Activated CD8-positive, alpha-beta memory T cell treated with anti-CD3 and anti-CD28 coated beads, Interleukin-2, amount 10 ng/mL, durations not matched to agents 7 days and 5 days (primary cell): ENCODE results near the gene CAMSAP1. TPM values are rescaled to one million over a fixed set of nuclear protein-coding genes. Genes with fewer than 3 reads are reported as not detected.
A peak's percentile ranks its signal among the peaks of the same experiment; 100 is the strongest.

ENCODE experiments used
- ATAC-seq: fragments of 150-1000 bp; cut with Tn5 transposase; one replicate; pipeline ENCODE4 v1.10.0; 2021; ENCODE audit warnings: moderate library complexity
- CTCF ChIA-PET: fragments of 350-600 bp; sonication (Branson Sonifier 250); formaldehyde crosslinking; loops from one replicate; lab custom pipeline; 2021; ENCODE audit warnings: antibody characterized with exemption; lab: Charles Lee
- DNase-seq: peaks from one replicate; pipeline ENCODE4 v3.0.0-alpha.2; 2020
- H3K27ac Mint-ChIP-seq: one replicate; pipeline ENCODE4 v1.8.0; 2021; ENCODE audit warnings: mild to moderate bottlenecking, mixed read lengths
- H3K27me3 Mint-ChIP-seq: one replicate; pipeline ENCODE4 v1.8.0; 2021; ENCODE audit warnings: mixed read lengths
- H3K36me3 Mint-ChIP-seq: one replicate; pipeline ENCODE4 v1.8.0; 2021; ENCODE audit warnings: mild to moderate bottlenecking, mixed read lengths
- H3K4me1 Mint-ChIP-seq: one replicate; pipeline ENCODE4 v1.8.0; 2021; ENCODE audit warnings: mixed read lengths
- H3K4me3 Mint-ChIP-seq: one replicate; pipeline ENCODE4 v1.8.0; 2021; ENCODE audit warnings: mild to moderate bottlenecking, moderate library complexity, mixed read lengths
- H3K9me3 Mint-ChIP-seq: one replicate; pipeline ENCODE4 v1.8.0; 2022; ENCODE audit warnings: low read depth, mixed read lengths
- total RNA-seq, 2 experiments: library from RNA; stranded (reverse); gene quantifications; one replicate each; pipeline ENCODE4 v1.2.3, GENCODE V29; 2021

The CAMSAP1 gene
- total RNA-seq, 2 experiments from 2014 or later: 20.3 to 22.7 TPM

- ATAC-seq (no peak), DNase-seq (no peak)
- Mint-ChIP-seq H3K9me3 (no peaks in the 10 kb centered on the region), H3K36me3 (no peaks in the 10 kb centered on the region), H3K27me3 (no peaks in the 10 kb centered on the region), H3K4me1 (peaks cover 28% of the 10 kb centered on the region), H3K4me3 (no peak overlapping the region), H3K27ac (no peak overlapping the region)
- CTCF ChIA-PET: no interaction called here
Measured at GRCh38 chr9:135882011-135882410, 25.3 kb downstream of the CAMSAP1 start.

GRCh38 chr9:135880438-135880837, 26.9 kb downstream of the CAMSAP1 start:
- Mint-ChIP-seq H3K36me3 (peaks cover 1% of the 10 kb centered on the region), H3K9me3 (no peaks in the 10 kb centered on the region), H3K4me3 (no peak overlapping the region), H3K4me1 (peaks cover 15% of the 10 kb centered on the region), H3K27me3 (no peaks in the 10 kb centered on the region), H3K27ac (no peak overlapping the region)
- DNase-seq (no peak), ATAC-seq (no peak)
- CTCF ChIA-PET: no interaction called here

- Mint-ChIP-seq H3K4me1 (peaks cover 12% of the 10 kb centered on the region), H3K4me3 (no peak overlapping the region), H3K27ac (no peak overlapping the region), H3K9me3 (no peaks in the 10 kb centered on the region), H3K27me3 (no peaks in the 10 kb centered on the region), H3K36me3 (peaks cover 1% of the 10 kb centered on the region)
- no peak for ATAC-seq
- DNase-seq: no peak
- CTCF ChIA-PET: no interaction called here
Measured at GRCh38 chr9:135879619-135880018, 27.7 kb downstream of the CAMSAP1 start.

- ATAC-seq (no peak), DNase-seq (no peak)
- CTCF ChIA-PET: no interaction called here
- Mint-ChIP-seq H3K9me3 (no peaks in the 10 kb centered on the region), H3K36me3 (peaks cover 1% of the 10 kb centered on the region), H3K27ac (no peak overlapping the region), H3K27me3 (no peaks in the 10 kb centered on the region), H3K4me1 (peaks cover 12% of the 10 kb centered on the region), H3K4me3 (no peak overlapping the region)
Measured at GRCh38 chr9:135879237-135879601, 28.1 kb downstream of the CAMSAP1 start.

GRCh38 chr9:135878528-135879236, 28.7 kb downstream of the CAMSAP1 start:
- no peak overlapping the region for H3K4me3 Mint-ChIP-seq
- CTCF ChIA-PET: interaction anchor here (1.0 kb wide), 1 partner anchor 13 kb away, joined by 3 read pairs; no protein-coding TSS in a partner anchor
- no peak for ATAC-seq

GRCh38 chr9:135877791-135878527, 29.4 kb downstream of the CAMSAP1 start:
- H3K4me1 Mint-ChIP-seq: peaks cover 9% of the 10 kb centered on the region
- no peaks in the 10 kb centered on the region for H3K9me3 Mint-ChIP-seq
- ATAC-seq: no peak
- no peak overlapping the region for H3K4me3 Mint-ChIP-seq
- H3K36me3 Mint-ChIP-seq: peaks cover 1% of the 10 kb centered on the region
- CTCF ChIA-PET: interaction anchor here (1.0 kb wide), 1 partner anchor 12 kb away, joined by 3 read pairs; no protein-coding TSS in a partner anchor
- no peaks in the 10 kb centered on the region for H3K27me3 Mint-ChIP-seq
- no peak overlapping the region for H3K27ac Mint-ChIP-seq
- no peak for DNase-seq

More at GRCh38 chr9:135878528-135879236, 28.7 kb downstream of the CAMSAP1 start:
- peaks cover 12% of the 10 kb centered on the region for H3K4me1 Mint-ChIP-seq
- H3K9me3 Mint-ChIP-seq: no peaks in the 10 kb centered on the region
- DNase-seq: no peak
- peaks cover 1% of the 10 kb centered on the region for H3K36me3 Mint-ChIP-seq
- H3K27me3 Mint-ChIP-seq: no peaks in the 10 kb centered on the region
- H3K27ac Mint-ChIP-seq: no peak overlapping the region

- Mint-ChIP-seq H3K4me1 (peaks cover 9% of the 10 kb centered on the region), H3K27ac (no peak overlapping the region), H3K4me3 (no peak overlapping the region), H3K36me3 (peaks cover 1% of the 10 kb centered on the region), H3K9me3 (no peaks in the 10 kb centered on the region), H3K27me3 (no peaks in the 10 kb centered on the region)
- no peak for ATAC-seq
- DNase-seq: no peak
- CTCF ChIA-PET: no interaction called here
Measured at GRCh38 chr9:135876936-135877335, 30.4 kb downstream of the CAMSAP1 start.

GRCh38 chr9:135874859-135875258, 32.5 kb downstream of the CAMSAP1 start:
- Mint-ChIP-seq H3K27ac (no peak overlapping the region), H3K27me3 (no peaks in the 10 kb centered on the region), H3K4me3 (no peak overlapping the region), H3K36me3 (peaks cover 1% of the 10 kb centered on the region), H3K9me3 (no peaks in the 10 kb centered on the region), H3K4me1 (peaks cover 9% of the 10 kb centered on the region)
- no peak for DNase-seq
- ATAC-seq: no peak
- CTCF ChIA-PET: no interaction called here

- peaks cover 1% of the 10 kb centered on the region for H3K4me1 Mint-ChIP-seq
- H3K36me3 Mint-ChIP-seq: no peaks in the 10 kb centered on the region
- no peak overlapping the region for H3K27ac Mint-ChIP-seq
- no peaks in the 10 kb centered on the region for H3K9me3 Mint-ChIP-seq
- no peak overlapping the region for H3K4me3 Mint-ChIP-seq
- no peaks in the 10 kb centered on the region for H3K27me3 Mint-ChIP-seq
- ATAC-seq: no peak
- no peak for DNase-seq
- CTCF ChIA-PET: no interaction called here
Measured at GRCh38 chr9:135869909-135870308, 37.4 kb downstream of the CAMSAP1 start.

- CTCF ChIA-PET: interaction anchor here (0.9 to 1.6 kb wide), 4 partner anchors 13 to 257 kb away, joined by 3 to 4 read pairs (median 4); no protein-coding TSS in a partner anchor
- H3K27ac Mint-ChIP-seq: no peak overlapping the region
Measured at GRCh38 chr9:135865531-135865930, 41.8 kb downstream of the CAMSAP1 start.

GRCh38 chr9:135864447-135865049, 42.8 kb downstream of the CAMSAP1 start:
- Mint-ChIP-seq H3K4me1 (peaks cover 10% of the 10 kb centered on the region), H3K9me3 (no peaks in the 10 kb centered on the region), H3K36me3 (peaks cover 5% of the 10 kb centered on the region), H3K4me3 (no peak overlapping the region), H3K27ac (no peak overlapping the region), H3K27me3 (no peaks in the 10 kb centered on the region)
- CTCF ChIA-PET: interaction anchor here (0.7 to 1.5 kb wide), 8 partner anchors 9 to 406 kb away, joined by 3 to 4 read pairs (median 3); partner anchors contain the start of gene CAMSAP1
- DNase-seq: peak; percentile 72
- peak; percentile 61 for ATAC-seq

More at GRCh38 chr9:135865531-135865930, 41.8 kb downstream of the CAMSAP1 start:
- DNase-seq: no peak
- peaks cover 4% of the 10 kb centered on the region for H3K36me3 Mint-ChIP-seq
- ATAC-seq: no peak
- peaks cover 10% of the 10 kb centered on the region for H3K4me1 Mint-ChIP-seq
- no peak overlapping the region for H3K4me3 Mint-ChIP-seq
- H3K27me3 Mint-ChIP-seq: no peaks in the 10 kb centered on the region
- H3K9me3 Mint-ChIP-seq: no peaks in the 10 kb centered on the region

GRCh38 chr9:135862809-135863208, 44.5 kb downstream of the CAMSAP1 start:
- H3K4me3 Mint-ChIP-seq: no peak overlapping the region
- ATAC-seq (no peak), DNase-seq (no peak)
- CTCF ChIA-PET: interaction anchor here (1.4 kb wide), 1 partner anchor 9 kb away, joined by 4 read pairs; no protein-coding TSS in a partner anchor
- no peaks in the 10 kb centered on the region for H3K27me3 Mint-ChIP-seq
- peaks cover 5% of the 10 kb centered on the region for H3K36me3 Mint-ChIP-seq
- peaks cover 11% of the 10 kb centered on the region for H3K4me1 Mint-ChIP-seq
- H3K9me3 Mint-ChIP-seq: no peaks in the 10 kb centered on the region
- no peak overlapping the region for H3K27ac Mint-ChIP-seq

- Mint-ChIP-seq H3K4me3 (no peak overlapping the region), H3K27ac (no peak overlapping the region), H3K4me1 (peaks cover 3% of the 10 kb centered on the region), H3K36me3 (peaks cover 7% of the 10 kb centered on the region), H3K27me3 (no peaks in the 10 kb centered on the region), H3K9me3 (no peaks in the 10 kb centered on the region)
- DNase-seq (no peak), ATAC-seq (no peak)
- CTCF ChIA-PET: no interaction called here
Measured at GRCh38 chr9:135858491-135859185, 48.7 kb downstream of the CAMSAP1 start.
